ENCODE data around the gene SERPINA3. TPM values are rescaled to one million over a fixed set of nuclear protein-coding genes. Genes with fewer than 3 reads are reported as not detected.

SERPINA3 gene
- total RNA-seq, 1 experiment from 2014 or later = not detected

DNA sequence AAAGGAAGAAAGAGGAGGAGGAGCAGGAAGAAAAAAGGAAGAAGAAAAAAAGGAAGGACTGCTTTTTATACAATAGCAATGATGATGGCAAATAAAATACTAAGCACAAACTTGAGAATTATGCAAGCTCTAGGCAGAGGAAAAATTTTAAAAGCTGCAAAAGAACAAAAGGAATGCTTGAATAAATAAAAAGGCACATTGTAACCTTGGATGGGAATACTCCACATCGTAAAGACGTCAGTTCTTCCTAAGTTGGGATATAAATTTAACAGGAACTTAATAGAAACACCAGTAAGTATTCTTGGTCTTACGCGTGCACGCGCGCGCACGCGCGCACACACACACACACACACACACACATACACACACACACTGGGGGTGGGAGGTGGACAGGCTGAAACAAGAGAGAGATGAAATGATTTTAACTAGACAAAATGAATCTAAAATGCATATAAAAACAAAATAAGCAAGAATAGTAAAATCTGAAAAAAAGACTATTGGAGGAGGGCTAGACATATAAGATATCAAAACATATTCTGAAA, 43.0 kb downstream of the SERPINA3 start:
- no peaks in the 10 kb centered on the region for H3K36me3 ChIP-seq (ENCODE audit: low read depth, low read length)
- H3K4me1 ChIP-seq (ENCODE audit: insufficient read depth, low read length) = no peaks in the 10 kb centered on the region
- no peak overlapping the region for H3K9ac ChIP-seq (ENCODE audit: low read length)
- no peaks in the 10 kb centered on the region for H3K9me2 ChIP-seq (replicated peaks; ENCODE audit: low read length)
- no peak for ATAC-seq
- no peaks in the 10 kb centered on the region for H3K27me3 ChIP-seq (ENCODE audit: low read length)
- no peaks in the 10 kb centered on the region for H3F3A ChIP-seq (ENCODE audit: low read length, unreplicated experiment)
- H3K9me3 ChIP-seq (ENCODE audit: low read length) = no peaks in the 10 kb centered on the region
- POLR2A ChIA-PET (ENCODE audit: unreplicated experiment) = no interaction called here
- TF ChIP-seq EZH2 (IDR thresholded peaks at IDR 0.05; ENCODE audit: low read length, unreplicated experiment) (no peak), EZH2phosphoT487 (IDR thresholded peaks at IDR 0.05; ENCODE audit: borderline replicate concordance, low read length) (no peak)
- TF ChIP-seq, protein P1, sequence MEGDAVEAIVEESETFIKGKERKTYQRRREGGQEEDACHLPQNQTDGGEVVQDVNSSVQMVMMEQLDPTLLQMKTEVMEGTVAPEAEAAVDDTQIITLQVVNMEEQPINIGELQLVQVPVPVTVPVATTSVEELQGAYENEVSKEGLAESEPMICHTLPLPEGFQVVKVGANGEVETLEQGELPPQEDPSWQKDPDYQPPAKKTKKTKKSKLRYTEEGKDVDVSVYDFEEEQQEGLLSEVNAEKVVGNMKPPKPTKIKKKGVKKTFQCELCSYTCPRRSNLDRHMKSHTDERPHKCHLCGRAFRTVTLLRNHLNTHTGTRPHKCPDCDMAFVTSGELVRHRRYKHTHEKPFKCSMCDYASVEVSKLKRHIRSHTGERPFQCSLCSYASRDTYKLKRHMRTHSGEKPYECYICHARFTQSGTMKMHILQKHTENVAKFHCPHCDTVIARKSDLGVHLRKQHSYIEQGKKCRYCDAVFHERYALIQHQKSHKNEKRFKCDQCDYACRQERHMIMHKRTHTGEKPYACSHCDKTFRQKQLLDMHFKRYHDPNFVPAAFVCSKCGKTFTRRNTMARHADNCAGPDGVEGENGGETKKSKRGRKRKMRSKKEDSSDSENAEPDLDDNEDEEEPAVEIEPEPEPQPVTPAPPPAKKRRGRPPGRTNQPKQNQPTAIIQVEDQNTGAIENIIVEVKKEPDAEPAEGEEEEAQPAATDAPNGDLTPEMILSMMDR (conservative IDR thresholded peaks at IDR 0.05; ENCODE audit: low read depth, low read length) = no peak
- no TSS peak for BruUV-seq (replicated peaks)
- H4K20me1 ChIP-seq (ENCODE audit: low read length) = no peaks in the 10 kb centered on the region
- H3K4me3 ChIP-seq (ENCODE audit: low read length) = no peak overlapping the region
- no peak overlapping the region for H3K4me2 ChIP-seq (ENCODE audit: low read length)
- CTCF ChIA-PET = no interaction called here
- H3K27ac ChIP-seq (ENCODE audit: low read length) = no peak overlapping the region
- no peaks in the 10 kb centered on the region for H3K79me2 ChIP-seq (ENCODE audit: low read length)
- no peak overlapping the region for H2AFZ ChIP-seq (ENCODE audit: low read length)
- DNase-seq = no peak
- intact Hi-C loops (cut with micrococcal nuclease) = no loop called here

DNA sequence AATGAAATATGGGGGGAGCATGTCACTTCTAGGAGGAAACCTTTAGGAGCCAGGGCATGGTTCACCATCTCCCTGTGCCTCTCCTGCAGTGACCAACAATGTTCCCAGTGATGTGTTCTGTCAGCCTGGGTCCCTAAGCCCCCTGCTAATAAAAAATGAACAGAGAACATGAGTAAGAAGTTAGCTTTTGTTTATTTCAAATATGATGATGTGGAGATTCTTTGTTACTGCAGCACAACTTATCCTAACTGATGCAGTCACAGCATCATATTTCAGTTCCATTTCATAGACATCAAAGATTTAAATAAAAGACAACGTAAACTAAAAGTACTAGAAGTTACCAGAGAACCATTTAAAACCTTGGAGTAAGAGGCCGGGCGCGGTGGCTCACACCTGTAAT, 43.9 kb downstream of the SERPINA3 start:
- H4K20me1 ChIP-seq (ENCODE audit: low read length) = no peaks in the 10 kb centered on the region
- CTCF ChIA-PET = no interaction called here
- intact Hi-C loops (cut with micrococcal nuclease) = no loop called here
- no peaks in the 10 kb centered on the region for H3K4me1 ChIP-seq (ENCODE audit: insufficient read depth, low read length)
- DNase-seq (no peak), ATAC-seq (no peak)
- no peaks in the 10 kb centered on the region for H3K79me2 ChIP-seq (ENCODE audit: low read length)
- no peaks in the 10 kb centered on the region for H3K9me2 ChIP-seq (replicated peaks; ENCODE audit: low read length)
- H3K4me2 ChIP-seq (ENCODE audit: low read length) = no peak overlapping the region
- BruUV-seq (replicated peaks) = no TSS peak
- no peak overlapping the region for H3K9ac ChIP-seq (ENCODE audit: low read length)
- H3K27ac ChIP-seq (ENCODE audit: low read length) = no peak overlapping the region
- no peak overlapping the region for H2AFZ ChIP-seq (ENCODE audit: low read length)
- TF ChIP-seq, protein P1 (conservative IDR thresholded peaks at IDR 0.05; ENCODE audit: low read depth, low read length) = no peak
- TF ChIP-seq EZH2 (IDR thresholded peaks at IDR 0.05; ENCODE audit: low read length, unreplicated experiment) = no peak
- TF ChIP-seq EZH2phosphoT487 (IDR thresholded peaks at IDR 0.05; ENCODE audit: borderline replicate concordance, low read length) = no peak
- no peaks in the 10 kb centered on the region for H3K27me3 ChIP-seq (ENCODE audit: low read length)
- H3K36me3 ChIP-seq (ENCODE audit: low read depth, low read length) = no peaks in the 10 kb centered on the region
- no peak overlapping the region for H3K4me3 ChIP-seq (ENCODE audit: low read length)
- H3F3A ChIP-seq (ENCODE audit: low read length, unreplicated experiment) = no peaks in the 10 kb centered on the region
- H3K9me3 ChIP-seq (ENCODE audit: low read length) = no peaks in the 10 kb centered on the region
- POLR2A ChIA-PET (ENCODE audit: unreplicated experiment) = no interaction called here

DNA sequence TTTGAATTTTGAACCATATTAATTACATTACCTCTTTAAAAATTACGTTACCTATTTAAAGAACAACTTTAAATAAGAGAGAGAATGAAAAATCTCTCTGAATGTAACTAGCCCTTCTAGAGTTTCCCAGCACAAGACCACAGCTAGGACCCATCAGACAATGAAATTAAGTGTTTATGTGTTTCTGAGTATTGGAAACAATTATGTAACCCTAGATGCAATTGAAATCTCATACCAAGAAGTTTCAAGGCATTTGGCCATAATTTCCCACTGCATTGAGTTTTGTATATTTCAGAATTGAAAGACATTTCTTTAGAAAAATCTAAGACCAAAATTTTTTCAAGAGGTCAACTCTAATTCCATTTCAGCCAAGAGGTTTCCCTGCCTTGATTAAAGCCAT, 47.1 kb downstream of the SERPINA3 start:
- Histone ChIP-seq H3K9me3 (ENCODE audit: low read length) (no peaks in the 10 kb centered on the region), H3K27me3 (ENCODE audit: low read length) (no peaks in the 10 kb centered on the region), H3K9me2 (replicated peaks; ENCODE audit: low read length) (no peaks in the 10 kb centered on the region), H3K4me1 (ENCODE audit: insufficient read depth, low read length) (no peaks in the 10 kb centered on the region), H3K27ac (ENCODE audit: low read length) (no peak overlapping the region), H3F3A (ENCODE audit: low read length, unreplicated experiment) (no peaks in the 10 kb centered on the region), H3K36me3 (ENCODE audit: low read depth, low read length) (no peaks in the 10 kb centered on the region), H3K4me3 (ENCODE audit: low read length) (no peak overlapping the region), H3K79me2 (ENCODE audit: low read length) (no peaks in the 10 kb centered on the region), H3K9ac (ENCODE audit: low read length) (no peak overlapping the region), H4K20me1 (ENCODE audit: low read length) (no peaks in the 10 kb centered on the region), H3K4me2 (ENCODE audit: low read length) (no peak overlapping the region), H2AFZ (ENCODE audit: low read length) (no peak overlapping the region)
- no TSS peak for BruUV-seq (replicated peaks)
- TF ChIP-seq EZH2 (IDR thresholded peaks at IDR 0.05; ENCODE audit: low read length, unreplicated experiment) (no peak), EZH2phosphoT487 (IDR thresholded peaks at IDR 0.05; ENCODE audit: borderline replicate concordance, low read length) (no peak)
- TF ChIP-seq, protein P1 (conservative IDR thresholded peaks at IDR 0.05; ENCODE audit: low read depth, low read length) = no peak
- ATAC-seq (no peak), DNase-seq (no peak)
- ChIA-PET POLR2A (ENCODE audit: unreplicated experiment) (no interaction called here), CTCF (no interaction called here)
- intact Hi-C loops (cut with micrococcal nuclease) = no loop called here
